ENCODE data around the gene AGFG2. TPM values are rescaled to one million over a fixed set of nuclear protein-coding genes. Genes with fewer than 3 reads are reported as not detected.
A peak's percentile ranks its signal among the peaks of the same experiment; 100 is the strongest.
"Not testable (repeated sequence)": the region's sequence is repeated elsewhere in the genome, so short reads cannot be mapped to it uniquely, and the experiment has no call there.

Gene AGFG2
- total RNA-seq, 1 donor: 19.0 TPM

GRCh38 chr7:100540073-100540723 lies 1.2 kb downstream of the AGFG2 start:
- TF ChIP-seq CTCF (IDR thresholded peaks at IDR 0.05; ENCODE audit: insufficient read depth, low read depth, low read length): no peak
- peak overlapping the region; percentile 75 for H3K4me3 ChIP-seq (ENCODE audit: low read depth, low read length)
- DNase-seq (ENCODE audit: low read depth): no peak

GRCh38 chr7:100541309-100541708 lies 2.3 kb downstream of the AGFG2 start:
- DNase-seq (ENCODE audit: low read depth); H3K4me3 ChIP-seq (ENCODE audit: low read depth, low read length): not testable (repeated sequence)

- H3K4me3 ChIP-seq (ENCODE audit: low read depth, low read length): no peak overlapping the region
- no peak for DNase-seq (ENCODE audit: low read depth)
- TF ChIP-seq CTCF (IDR thresholded peaks at IDR 0.05; ENCODE audit: insufficient read depth, low read depth, low read length): no peak
Observed at GRCh38 chr7:100543586-100543985, 4.6 kb downstream of the AGFG2 start.

- no peak for DNase-seq (ENCODE audit: low read depth)
- no peak overlapping the region for H3K4me3 ChIP-seq (ENCODE audit: low read depth, low read length)
- TF ChIP-seq CTCF (IDR thresholded peaks at IDR 0.05; ENCODE audit: insufficient read depth, low read depth, low read length): no peak
Observed at GRCh38 chr7:100544386-100544785, 5.4 kb downstream of the AGFG2 start.

GRCh38 chr7:100544967-100545359 lies 6.0 kb downstream of the AGFG2 start:
- no peak for TF ChIP-seq CTCF (IDR thresholded peaks at IDR 0.05; ENCODE audit: insufficient read depth, low read depth, low read length)
- no peak overlapping the region for H3K4me3 ChIP-seq (ENCODE audit: low read depth, low read length)
- DNase-seq (ENCODE audit: low read depth): peak; percentile 58

GRCh38 chr7:100545360-100546128 lies 6.5 kb downstream of the AGFG2 start:
- H3K4me3 ChIP-seq (ENCODE audit: low read depth, low read length): no peak overlapping the region
- DNase-seq (ENCODE audit: low read depth): peak; percentile 86
- TF ChIP-seq CTCF (IDR thresholded peaks at IDR 0.05; ENCODE audit: insufficient read depth, low read depth, low read length): peak; percentile 21

- peak; percentile 25 for DNase-seq (ENCODE audit: low read depth)
- no peak overlapping the region for H3K4me3 ChIP-seq (ENCODE audit: low read depth, low read length)
- TF ChIP-seq CTCF (IDR thresholded peaks at IDR 0.05; ENCODE audit: insufficient read depth, low read depth, low read length): no peak
Observed at GRCh38 chr7:100546129-100546925, 7.3 kb downstream of the AGFG2 start.
